Muscle layer of colon (tissue), 2 donors: ENCODE measurements around the gene NMNAT2.

Experiments
- H3K27ac ChIP-seq: one replicate; pipeline ENCODE4 v1.7.0; 2013; ENCODE audit warnings: low read depth, mild to moderate bottlenecking, low read length, moderate library complexity
- H3K27me3 ChIP-seq, 2 donors: one replicate each; pipeline ENCODE4 v1.7.0; 2013; ENCODE audit warnings: low read length in 2 of 2, mild to moderate bottlenecking in 2 of 2; ENCODE audit not compliant: insufficient read depth in 2 of 2, control insufficient read depth in 1 of 2
- H3K36me3 ChIP-seq: one replicate; pipeline ENCODE4 v1.7.0; 2013; ENCODE audit warnings: mild to moderate bottlenecking, low read length; ENCODE audit not compliant: insufficient read depth
- H3K4me1 ChIP-seq: one replicate; pipeline ENCODE4 v1.7.0; 2013; ENCODE audit warnings: mild to moderate bottlenecking, low read length; ENCODE audit not compliant: insufficient read depth
- H3K4me3 ChIP-seq, 2 donors: one replicate each; pipeline ENCODE4 v1.7.0; 2013; ENCODE audit warnings: low read length in 2 of 2, low read depth in 1 of 2, mild to moderate bottlenecking in 1 of 2, moderate library complexity in 1 of 2
- H3K9ac ChIP-seq: one replicate; pipeline ENCODE4 v1.7.0; 2013; ENCODE audit warnings: low read length
- H3K9me3 ChIP-seq: one replicate; pipeline ENCODE4 v1.7.0; 2013; ENCODE audit warnings: mild to moderate bottlenecking, low read length
- donor health status: abdominal sarcoma.
- donor health status: Adenocarcinoma of cecum.

NMNAT2 gene

GRCh38 chr1:183230413-183230812, 187.8 kb downstream of the NMNAT2 start:
- Histone ChIP-seq H3K4me3 (no peak overlapping the region), H3K27ac (no peak overlapping the region), H3K27me3 (no peaks in the 10 kb centered on the region), H3K4me1 (peaks cover 16% of the 10 kb centered on the region), H3K36me3 (no peaks in the 10 kb centered on the region), H3K9ac (no peak overlapping the region), H3K9me3 (no peaks in the 10 kb centered on the region)

GRCh38 chr1:183228347-183229220, 189.6 kb downstream of the NMNAT2 start:
- H3K27ac ChIP-seq: peak overlapping the region; percentile 4
- H3K27me3 ChIP-seq: no peaks in the 10 kb centered on the region
- H3K4me3 ChIP-seq: no peak overlapping the region
- H3K9me3 ChIP-seq: no peaks in the 10 kb centered on the region
- no peak overlapping the region for H3K9ac ChIP-seq
- H3K4me1 ChIP-seq: peaks cover 6% of the 10 kb centered on the region
- no peaks in the 10 kb centered on the region for H3K36me3 ChIP-seq

- no peak overlapping the region for H3K4me3 ChIP-seq
- H3K27me3 ChIP-seq: no peaks in the 10 kb centered on the region
- peaks cover under 1% of the 10 kb centered on the region for H3K4me1 ChIP-seq
- H3K9ac ChIP-seq: no peak overlapping the region
- H3K9me3 ChIP-seq: no peaks in the 10 kb centered on the region
- H3K36me3 ChIP-seq: no peaks in the 10 kb centered on the region
- H3K27ac ChIP-seq: no peak overlapping the region
Observed at GRCh38 chr1:183227422-183228346, 190.5 kb downstream of the NMNAT2 start.

- Histone ChIP-seq H3K9ac (no peak overlapping the region), H3K9me3 (no peaks in the 10 kb centered on the region), H3K27me3 (no peaks in the 10 kb centered on the region), H3K4me1 (no peaks in the 10 kb centered on the region), H3K36me3 (no peaks in the 10 kb centered on the region), H3K4me3 (no peak overlapping the region), H3K27ac (no peak overlapping the region)
Observed at GRCh38 chr1:183226963-183227362, 191.2 kb downstream of the NMNAT2 start.

GRCh38 chr1:183226361-183226760, 191.8 kb downstream of the NMNAT2 start:
- no peaks in the 10 kb centered on the region for H3K9me3 ChIP-seq
- H3K36me3 ChIP-seq: no peaks in the 10 kb centered on the region

GRCh38 chr1:183223467-183223866, 194.7 kb downstream of the NMNAT2 start:
- H3K36me3 ChIP-seq: no peaks in the 10 kb centered on the region
- H3K27ac ChIP-seq: no peak overlapping the region
- H3K27me3 ChIP-seq: no peaks in the 10 kb centered on the region
- H3K9ac ChIP-seq: no peak overlapping the region
- H3K9me3 ChIP-seq: no peaks in the 10 kb centered on the region
- H3K4me1 ChIP-seq: peaks cover 14% of the 10 kb centered on the region
- no peak overlapping the region for H3K4me3 ChIP-seq

More at GRCh38 chr1:183226361-183226760, 191.8 kb downstream of the NMNAT2 start:
- Histone ChIP-seq H3K27ac (no peak overlapping the region), H3K9ac (no peak overlapping the region), H3K27me3 (no peaks in the 10 kb centered on the region), H3K4me1 (no peaks in the 10 kb centered on the region), H3K4me3 (no peak overlapping the region)

- H3K27me3 ChIP-seq: no peaks in the 10 kb centered on the region
- H3K9ac ChIP-seq: no peak overlapping the region
- no peaks in the 10 kb centered on the region for H3K36me3 ChIP-seq
- H3K27ac ChIP-seq: no peak overlapping the region
- peaks cover 19% of the 10 kb centered on the region for H3K4me1 ChIP-seq
- no peak overlapping the region for H3K4me3 ChIP-seq
- H3K9me3 ChIP-seq: no peaks in the 10 kb centered on the region
Observed at GRCh38 chr1:183222909-183223308, 195.3 kb downstream of the NMNAT2 start.

- Histone ChIP-seq H3K27ac (peak overlapping the region; percentile 90), H3K4me3 (no peak overlapping the region), H3K36me3 (no peaks in the 10 kb centered on the region), H3K4me1 (peaks cover 41% of the 10 kb centered on the region), H3K27me3 (no peaks in the 10 kb centered on the region), H3K9me3 (no peaks in the 10 kb centered on the region), H3K9ac (no peak overlapping the region)
Observed at GRCh38 chr1:183219616-183220009, 198.6 kb downstream of the NMNAT2 start.

GRCh38 chr1:183218971-183219615, 199.1 kb downstream of the NMNAT2 start:
- Histone ChIP-seq H3K27me3 (no peaks in the 10 kb centered on the region), H3K4me1 (peaks cover 41% of the 10 kb centered on the region), H3K9me3 (no peaks in the 10 kb centered on the region), H3K36me3 (no peaks in the 10 kb centered on the region), H3K4me3 (no peak overlapping the region), H3K9ac (no peak overlapping the region), H3K27ac (peak overlapping the region; percentile 90)

GRCh38 chr1:183218027-183218618, 200.1 kb downstream of the NMNAT2 start:
- H3K36me3 ChIP-seq: no peaks in the 10 kb centered on the region
- no peaks in the 10 kb centered on the region for H3K9me3 ChIP-seq
- no peak overlapping the region for H3K4me3 ChIP-seq
- H3K4me1 ChIP-seq: peaks cover 41% of the 10 kb centered on the region
- H3K27ac ChIP-seq: peak overlapping the region; percentile 90
- no peak overlapping the region for H3K9ac ChIP-seq
- no peaks in the 10 kb centered on the region for H3K27me3 ChIP-seq

GRCh38 chr1:183215936-183216335, 202.2 kb downstream of the NMNAT2 start:
- no peak overlapping the region for H3K27ac ChIP-seq
- peaks cover 41% of the 10 kb centered on the region for H3K4me1 ChIP-seq
- H3K36me3 ChIP-seq: no peaks in the 10 kb centered on the region
- H3K27me3 ChIP-seq: no peaks in the 10 kb centered on the region
- no peak overlapping the region for H3K9ac ChIP-seq
- H3K4me3 ChIP-seq: no peak overlapping the region
- no peaks in the 10 kb centered on the region for H3K9me3 ChIP-seq
